Natural killer cell (primary cell): Measurements from ENCODE around the gene NAA60. TPM values are rescaled to one million over a fixed set of nuclear protein-coding genes. Genes with fewer than 3 reads are reported as not detected.

Source experiments
- ATAC-seq, 3 donors: fragments of 150-1000 bp in 2 of 3; fragments of 200-7000 bp in 1 of 3; cut with Tn5 transposase; 1 replicate in 1 of 3; 2 replicates in 2 of 3; pipeline ENCODE4 v1.10.0; 2021; ENCODE audit warnings: mild to moderate bottlenecking in 2 of 3, moderate library complexity in 2 of 3
- DNase-seq, 2 donors: peaks; one replicate each; pipeline versions ENCODE4 v3.0.0 to v3.0.0-alpha.2; 2013 to 2021; ENCODE audit warnings: mixed read lengths in 1 of 2
- H3K27ac ChIP-seq: one replicate; pipeline ENCODE4 v1.5.1; 2013; ENCODE audit warnings: mild to moderate bottlenecking, low read length
- H3K27me3 ChIP-seq: one replicate; pipeline ENCODE4 v1.6.1; 2013; ENCODE audit warnings: low read length; ENCODE audit not compliant: control insufficient read depth, insufficient read depth
- H3K36me3 ChIP-seq: one replicate; pipeline ENCODE4 v1.6.1; 2013; ENCODE audit warnings: low read length; ENCODE audit not compliant: control insufficient read depth, insufficient read depth
- H3K4me1 ChIP-seq: one replicate; pipeline ENCODE4 v1.6.1; 2013; ENCODE audit warnings: low read length; ENCODE audit not compliant: control insufficient read depth, insufficient read depth
- H3K4me3 ChIP-seq: one replicate; pipeline ENCODE4 v1.5.1; 2013; ENCODE audit warnings: low read length
- H3K9me3 ChIP-seq: one replicate; pipeline ENCODE4 v1.6.1; 2013; ENCODE audit warnings: low read length; ENCODE audit not compliant: control insufficient read depth, insufficient read depth
- H3K27ac Mint-ChIP-seq, 2 donors: one replicate each; pipeline ENCODE4 v1.8.0; 2022; ENCODE audit warnings: mild to moderate bottlenecking in 2 of 2, mixed read lengths in 2 of 2, moderate library complexity in 1 of 2
- H3K27me3 Mint-ChIP-seq, 2 donors: one replicate each; pipeline ENCODE4 v1.8.0; 2022; ENCODE audit warnings: low read depth in 2 of 2, mixed read lengths in 2 of 2
- H3K36me3 Mint-ChIP-seq: one replicate; pipeline ENCODE4 v1.8.0; 2022; ENCODE audit warnings: mixed read lengths
- H3K4me1 Mint-ChIP-seq, 2 donors: one replicate each; pipeline ENCODE4 v1.8.0; 2022; ENCODE audit warnings: mixed read lengths in 2 of 2
- H3K4me3 Mint-ChIP-seq: one replicate; pipeline ENCODE4 v1.8.0; 2022; ENCODE audit warnings: mild to moderate bottlenecking, moderate library complexity, mixed read lengths
- H3K9me3 Mint-ChIP-seq, 2 donors: one replicate each; pipeline ENCODE4 v1.8.0; 2022; ENCODE audit warnings: mixed read lengths in 2 of 2
- CTCF ChIP-seq: fragments of 200-600 bp; IDR thresholded peaks from one replicate; pipeline ENCODE4 v1.8.0; 2022; ENCODE audit warnings: antibody characterized with exemption
- WGBS: methylation state at CpG from one replicate; pipeline ENCODE4 v1.1.7; 2013; ENCODE audit warnings: missing lambda C conversion rate; ENCODE audit not compliant: insufficient coverage; 5-methylcytosine and 5-hydroxymethylcytosine counted together
- intact Hi-C: fragments of 100-400 bp; cut with micrococcal nuclease; formaldehyde crosslinking; loops from one replicate; pipeline ENCODE4 v1.14.2; 2022
- total RNA-seq, 4 donors: library from RNA; stranded (reverse); fragments of 120-200 nt in 1 of 4; gene quantifications; one replicate each; pipeline versions ENCODE4 v1.2.3 to v1.2.4, GENCODE V29; 2013 to 2022

Gene NAA60
- total RNA-seq, 3 donors from 2014 or later (not counting 1 experiment from before 2014, with no cell fraction given): 45.1 to 69.0 (median 58.9) TPM

GRCh38 chr16:3488801-3489200 is 45.3 kb downstream of the NAA60 start:
- H3K9me3 Mint-ChIP-seq: no peaks in the 10 kb centered on the region
- no peaks in the 10 kb centered on the region for H3K36me3 Mint-ChIP-seq
- Histone ChIP-seq H3K36me3 (peaks cover 30% of the 10 kb centered on the region), H3K27me3 (no peaks in the 10 kb centered on the region), H3K27ac (no peak overlapping the region), H3K4me1 (no peaks in the 10 kb centered on the region), H3K4me3 (no peak overlapping the region), H3K9me3 (no peaks in the 10 kb centered on the region)
- H3K27me3 Mint-ChIP-seq: no peaks in the 10 kb centered on the region
- 75% methylated on average over 8 of the region's 13 CpGs for WGBS
- no peaks in the 10 kb centered on the region for H3K4me1 Mint-ChIP-seq
- H3K4me3 Mint-ChIP-seq: no peak overlapping the region
- ATAC-seq: no peak
- TF ChIP-seq CTCF: no peak
- DNase-seq: no peak
- H3K27ac Mint-ChIP-seq: no peak overlapping the region
- intact Hi-C loops: no loop called here

GRCh38 chr16:3490911-3491629 is 47.6 kb downstream of the NAA60 start:
- Mint-ChIP-seq H3K27me3 (no peaks in the 10 kb centered on the region), H3K36me3 (no peaks in the 10 kb centered on the region), H3K9me3 (no peaks in the 10 kb centered on the region), H3K4me1 (no peaks in the 10 kb centered on the region), H3K4me3 (no peak overlapping the region), H3K27ac (no peak overlapping the region)
- no peak for ATAC-seq
- TF ChIP-seq CTCF: no peak
- H3K9me3 ChIP-seq: no peaks in the 10 kb centered on the region
- H3K4me3 ChIP-seq: no peak overlapping the region
- intact Hi-C loops: no loop called here
- H3K36me3 ChIP-seq: peaks cover 7% of the 10 kb centered on the region
- 75% methylated on average over 16 of the region's 17 CpGs for WGBS
- no peaks in the 10 kb centered on the region for H3K4me1 ChIP-seq
- H3K27ac ChIP-seq: no peak overlapping the region
- no peak for DNase-seq
- H3K27me3 ChIP-seq: no peaks in the 10 kb centered on the region

- no peaks in the 10 kb centered on the region for H3K36me3 Mint-ChIP-seq
- H3K9me3 ChIP-seq: no peaks in the 10 kb centered on the region
- H3K4me1 Mint-ChIP-seq: no peaks in the 10 kb centered on the region
- H3K27me3 ChIP-seq: no peaks in the 10 kb centered on the region
- no peaks in the 10 kb centered on the region for H3K9me3 Mint-ChIP-seq
- H3K4me3 ChIP-seq: no peak overlapping the region
- intact Hi-C loops: no loop called here
- H3K27ac ChIP-seq: no peak overlapping the region
- H3K27ac Mint-ChIP-seq: no peak overlapping the region
- WGBS: 93% methylated on average over 10 of the region's 10 CpGs
- no peak for DNase-seq
- H3K4me3 Mint-ChIP-seq: no peak overlapping the region
- TF ChIP-seq CTCF: no peak
- no peaks in the 10 kb centered on the region for H3K4me1 ChIP-seq
- H3K27me3 Mint-ChIP-seq: no peaks in the 10 kb centered on the region
- no peak for ATAC-seq
- no peaks in the 10 kb centered on the region for H3K36me3 ChIP-seq
Observed at GRCh38 chr16:3492356-3492755, 48.9 kb downstream of the NAA60 start.
